Small intestine (tissue), 7 donors: ENCODE measurements around the gene MPST. TPM values are rescaled to one million over a fixed set of nuclear protein-coding genes. Genes with fewer than 3 reads are reported as not detected.

Experiments used
- DNase-seq, 2 donors: peaks; one replicate each; pipeline versions ENCODE4 v3.0.0 to v3.0.0-alpha.2; 2013
- FAIRE-seq: peaks from 2 replicates; lab custom pipeline; 2012; peaks lifted over from hg19 to GRCh38; lab: Jason Lieb, UNC
- H3K27ac ChIP-seq, 3 donors: one replicate each; pipeline ENCODE4 v1.5.1; 2013; ENCODE audit warnings: low read length in 2 of 3, mild to moderate bottlenecking in 2 of 3, control low read depth in 1 of 3, inconsistent platforms in 1 of 3, low read depth in 1 of 3, moderate library complexity in 1 of 3
- H3K27me3 ChIP-seq, 3 donors: one replicate each; pipeline ENCODE4 v1.6.1; 2013; ENCODE audit warnings: low read length in 3 of 3, inconsistent platforms in 1 of 3; ENCODE audit not compliant: control insufficient read depth in 3 of 3, insufficient read depth in 3 of 3
- H3K36me3 ChIP-seq, 3 donors: one replicate each; pipeline ENCODE4 v1.6.1; 2013; ENCODE audit warnings: low read length in 3 of 3, inconsistent platforms in 1 of 3, low read depth in 1 of 3, mild to moderate bottlenecking in 1 of 3, moderate library complexity in 1 of 3; ENCODE audit not compliant: control insufficient read depth in 3 of 3, insufficient read depth in 2 of 3
- H3K4me1 ChIP-seq, 3 donors: one replicate each; pipeline ENCODE4 v1.6.1; 2013; ENCODE audit warnings: low read length in 2 of 3, inconsistent platforms in 1 of 3, low read depth in 1 of 3, mild to moderate bottlenecking in 1 of 3, moderate library complexity in 1 of 3; ENCODE audit not compliant: control insufficient read depth in 3 of 3, insufficient read depth in 2 of 3
- H3K4me3 ChIP-seq, 3 donors: one replicate each; pipeline ENCODE4 v1.5.1; 2013; ENCODE audit warnings: low read length in 3 of 3, control low read depth in 1 of 3, inconsistent platforms in 1 of 3, low read depth in 1 of 3, mild to moderate bottlenecking in 1 of 3, moderate library complexity in 1 of 3
- H3K9me3 ChIP-seq, 2 donors: one replicate each; pipeline ENCODE4 v1.6.1; 2013; ENCODE audit warnings: low read depth in 1 of 2, low read length in 1 of 2; ENCODE audit not compliant: control insufficient read depth in 2 of 2, insufficient read depth in 1 of 2
- WGBS, 3 donors: extraction: QIAGEN DNeasy Blood & Tissue Kit; methylation state at CpG; one replicate each; pipeline ENCODE4 v1.1.7; 2013; 5-methylcytosine and 5-hydroxymethylcytosine counted together
- polyA plus RNA-seq, 4 donors: library from polyadenylated mRNA; stranded (reverse) in 3 of 4; unstranded in 1 of 4; fragments of 200-250 nt in 3 of 4; fragments of 120-200 nt in 1 of 4; gene quantifications; one replicate each; pipeline versions ENCODE4 v1.2.1 to v1.2.3, GENCODE V29; 2013
- donor health status: healthy with polysubstance abuse.
- donor health status: control.
- donor health status: control.
- donor health status: Bipolar disorder and iron deficiency.
- donor health status: healthy.

MPST gene
- polyA plus RNA-seq, 4 donors, result 192 to 549 (median 305) TPM

DNA sequence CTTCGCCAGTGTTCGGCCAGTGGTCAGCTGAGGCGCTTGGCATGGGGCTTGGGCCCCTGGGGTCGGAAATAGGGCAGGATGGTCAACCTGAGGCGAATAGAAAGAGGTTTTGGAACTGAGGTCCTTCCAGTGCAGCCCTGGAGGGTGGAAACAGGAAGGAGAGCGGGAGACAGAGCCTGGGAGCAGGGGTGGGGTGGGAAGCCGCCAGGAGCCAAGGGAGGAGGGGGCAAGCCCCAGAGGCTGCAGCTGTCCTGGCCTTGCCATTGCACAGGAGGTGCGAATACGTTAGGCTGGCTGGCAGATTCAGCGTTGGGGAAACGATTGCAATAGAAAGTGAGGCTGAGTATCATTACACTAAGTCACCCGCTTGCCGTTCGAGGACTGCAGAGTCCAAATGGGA lies 18.1 kb downstream of the MPST start:
- 64 to 79% (median 69%) methylated on average over 14 of the region's 14 CpGs for WGBS, 3 donors

GRCh38 chr22:37039466-37039865 lies 19.9 kb downstream of the MPST start:
- no peak overlapping the region for H3K27ac ChIP-seq
- no peaks in the 10 kb centered on the region for H3K36me3 ChIP-seq
- WGBS, 3 donors, result 88 to 96% (median 95%) methylated on average over 2 of the region's 2 CpGs
- no peak overlapping the region for H3K4me3 ChIP-seq
- H3K27me3 ChIP-seq, result peaks cover 0 to 5% (median 0%) of the 10 kb centered on the region in 3 donors
- H3K9me3 ChIP-seq, result no peaks in the 10 kb centered on the region
- peaks cover 0 to 54% (median 5%) of the 10 kb centered on the region in 3 donors for H3K4me1 ChIP-seq
- FAIRE-seq (no peak), DNase-seq (no peak)

More for the DNA sequence above, 18.1 kb downstream of the MPST start:
- peaks cover 0 to 5% (median 0%) of the 10 kb centered on the region in 3 donors for H3K27me3 ChIP-seq
- peaks cover 3 to 52% (median 5%) of the 10 kb centered on the region in 3 donors for H3K4me1 ChIP-seq
- H3K9me3 ChIP-seq, result no peaks in the 10 kb centered on the region
- DNase-seq, result no peak
- H3K4me3 ChIP-seq, result no peak overlapping the region
- no peak overlapping the region for H3K27ac ChIP-seq
- FAIRE-seq, result no peak
- peaks cover 0 to 4% (median 0%) of the 10 kb centered on the region in 3 donors for H3K36me3 ChIP-seq

GRCh38 chr22:37043209-37043827 lies 23.8 kb downstream of the MPST start:
- FAIRE-seq (no peak), DNase-seq (no peak)
- H3K27me3 ChIP-seq, result no peaks in the 10 kb centered on the region
- H3K4me1 ChIP-seq, result peaks cover 0 to 49% (median 5%) of the 10 kb centered on the region in 3 donors
- no peaks in the 10 kb centered on the region for H3K36me3 ChIP-seq
- WGBS, 3 donors, result 39 to 65% (median 40%) methylated on average over 7 of the region's 7 CpGs
- no peak overlapping the region for H3K4me3 ChIP-seq
- H3K9me3 ChIP-seq, result no peaks in the 10 kb centered on the region
- peak overlapping the region; percentile 87 to 93 (median 87) for H3K27ac ChIP-seq

DNA sequence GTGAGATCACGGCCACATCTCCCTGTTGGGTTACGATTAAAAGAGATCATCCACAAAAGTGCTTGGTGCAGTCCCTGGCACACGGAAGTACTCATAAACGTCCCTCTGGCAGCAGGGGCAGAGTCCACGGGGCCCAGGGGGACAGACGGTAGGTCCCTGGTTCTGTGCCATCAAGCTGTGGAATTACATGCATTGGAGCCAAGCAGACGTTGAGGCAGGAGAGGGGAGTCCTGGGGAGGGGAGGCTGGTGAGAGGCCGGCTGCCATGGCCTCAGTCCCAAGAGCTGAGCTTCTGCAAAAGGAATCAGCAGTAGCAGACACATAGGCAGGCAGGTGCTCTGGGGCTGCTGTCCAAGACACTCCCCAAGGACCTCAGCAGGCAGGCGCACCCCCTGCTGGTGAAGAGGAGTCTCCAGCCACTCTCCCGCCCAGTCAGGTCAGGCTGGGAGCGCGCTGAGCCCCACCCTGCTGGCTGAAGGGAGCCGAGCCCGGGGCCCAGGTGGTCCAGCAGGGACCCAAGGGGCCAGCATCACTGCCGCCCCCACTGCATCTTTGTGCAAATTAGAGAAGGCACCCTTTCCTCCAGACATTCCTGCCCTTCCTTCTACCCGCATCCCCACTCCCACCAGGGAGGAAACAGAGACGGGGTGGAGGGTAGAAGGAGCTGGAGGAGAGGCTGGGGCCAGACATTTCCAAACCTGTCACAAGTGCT lies 24.4 kb downstream of the MPST start:
- H3K4me3 ChIP-seq, result no peak overlapping the region

DNA sequence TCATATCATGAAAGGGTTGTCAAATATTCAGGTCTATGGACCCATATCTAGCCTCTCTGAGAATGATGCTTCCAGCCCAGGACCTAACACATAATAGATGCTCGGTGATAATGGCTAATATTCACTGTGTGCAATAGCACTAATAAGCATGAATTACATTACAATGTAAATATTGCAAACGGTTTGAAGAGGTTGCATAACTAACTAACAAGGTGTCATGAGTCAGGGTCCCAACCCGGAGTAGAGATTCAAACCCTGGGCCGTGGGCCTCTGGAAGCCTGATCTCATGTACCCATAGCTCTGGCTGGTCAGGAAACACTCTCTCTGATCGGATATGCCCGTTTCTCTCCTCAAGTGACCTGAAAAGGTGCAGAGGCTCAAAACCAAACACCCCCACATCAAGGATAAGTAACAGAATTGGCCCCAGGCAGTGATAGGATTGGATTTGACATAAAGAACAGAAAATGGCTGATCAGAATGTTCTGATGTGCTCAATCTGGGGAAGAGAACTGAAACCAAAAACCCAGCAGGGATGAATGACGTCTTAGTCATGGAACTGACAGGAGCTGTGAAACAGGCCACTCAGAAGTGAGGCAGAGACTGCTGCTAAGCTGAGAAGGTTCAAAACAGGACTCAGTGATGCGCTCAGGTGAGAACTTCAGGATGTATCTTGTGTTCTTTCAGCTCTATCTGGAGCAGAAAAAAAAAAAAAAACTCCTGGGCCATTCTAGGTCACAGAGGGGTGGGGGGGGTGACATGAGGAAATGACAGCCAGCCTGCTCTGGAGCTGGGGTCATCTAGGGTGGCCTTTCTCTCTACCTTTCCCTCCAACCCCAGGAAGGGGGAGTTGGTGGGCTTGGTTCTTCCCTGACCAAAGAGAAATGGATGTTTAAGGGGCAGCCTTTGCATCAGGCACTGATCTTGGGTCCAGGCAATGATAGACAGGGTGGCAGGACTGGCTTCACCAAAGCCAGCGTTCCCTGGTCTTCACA lies 25.4 kb downstream of the MPST start:
- Histone ChIP-seq H3K27me3 (no peaks in the 10 kb centered on the region), H3K4me1 (peaks cover 0 to 49% (median 5%) of the 10 kb centered on the region in 3 donors), H3K36me3 (no peaks in the 10 kb centered on the region), H3K4me3 (no peak overlapping the region), H3K27ac (peak overlapping the region in 2 of 3 donors; percentile 87 to 93), H3K9me3 (no peaks in the 10 kb centered on the region)
- no peak for DNase-seq
- FAIRE-seq, result no peak
- 37 to 62% (median 52%) methylated on average over 9 of the region's 9 CpGs for WGBS, 3 donors

More for the DNA sequence above, 24.4 kb downstream of the MPST start:
- no peak for FAIRE-seq
- peak overlapping the region; percentile 87 to 93 (median 87) for H3K27ac ChIP-seq
- peaks cover 0 to 49% (median 5%) of the 10 kb centered on the region in 3 donors for H3K4me1 ChIP-seq
- WGBS, 3 donors, result 10 to 35% (median 18%) methylated on average over 17 of the region's 17 CpGs
- no peaks in the 10 kb centered on the region for H3K9me3 ChIP-seq
- no peaks in the 10 kb centered on the region for H3K27me3 ChIP-seq
- H3K36me3 ChIP-seq, result no peaks in the 10 kb centered on the region
- DNase-seq, result peak; percentile 94 to 95

DNA sequence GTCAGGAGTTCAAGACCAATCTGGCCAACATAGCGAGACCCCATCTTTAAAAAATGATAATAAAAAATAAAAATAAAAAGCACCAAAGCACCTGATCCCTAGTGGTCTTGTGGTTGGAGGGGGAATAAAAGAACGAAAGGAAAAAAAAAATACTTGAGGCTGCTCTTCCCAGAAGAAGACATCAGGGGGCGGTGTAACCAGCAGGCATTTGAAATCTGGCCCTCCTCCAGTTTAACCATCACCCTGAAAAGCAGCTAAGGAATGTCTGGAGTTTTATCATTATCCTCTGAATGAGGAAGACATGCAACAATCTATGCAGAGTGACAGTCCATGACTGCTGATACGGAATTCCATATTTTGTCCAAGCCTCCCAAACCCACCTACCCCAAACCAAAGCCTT lies 26.4 kb downstream of the MPST start:
- no peak for FAIRE-seq
- no peak overlapping the region for H3K4me3 ChIP-seq
- 33 to 39% (median 36%) methylated on average over 4 of the region's 4 CpGs for whole genome bisulfite sequencing, 3 donors
- no peaks in the 10 kb centered on the region for H3K27me3 ChIP-seq
- H3K27ac ChIP-seq, result no peak overlapping the region
- no peaks in the 10 kb centered on the region for H3K9me3 ChIP-seq
- no peak for DNase-seq
- no peaks in the 10 kb centered on the region for H3K36me3 ChIP-seq
- H3K4me1 ChIP-seq, result peaks cover 0 to 43% (median 5%) of the 10 kb centered on the region in 3 donors

DNA sequence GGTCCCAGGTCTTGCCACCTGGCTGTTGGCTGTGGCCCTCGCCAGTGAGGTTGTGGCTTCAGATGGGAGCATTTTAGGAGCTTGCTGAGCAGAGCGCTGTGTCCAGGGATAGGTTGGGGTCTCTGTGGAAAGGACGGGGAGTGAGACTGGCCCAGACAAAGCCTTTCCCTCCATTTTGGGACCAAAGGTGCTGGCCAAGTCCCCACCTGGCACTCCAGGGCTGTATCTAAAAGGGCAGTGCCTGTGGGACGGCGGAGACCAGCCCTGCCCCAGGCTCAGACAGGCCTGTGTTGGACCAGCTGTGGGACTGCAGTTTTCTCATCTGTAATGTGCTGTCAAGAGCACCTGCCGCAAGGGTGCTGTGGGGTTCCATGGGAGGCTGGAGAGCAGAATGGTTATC lies 27.0 kb downstream of the MPST start:
- WGBS, 3 donors, result 89 to 90% (median 89%) methylated on average over 6 of the region's 6 CpGs
- Histone ChIP-seq H3K4me1 (peaks cover 0 to 40% (median 5%) of the 10 kb centered on the region in 3 donors), H3K36me3 (no peaks in the 10 kb centered on the region), H3K27me3 (no peaks in the 10 kb centered on the region), H3K27ac (no peak overlapping the region), H3K4me3 (no peak overlapping the region), H3K9me3 (no peaks in the 10 kb centered on the region)
- DNase-seq, result no peak
- no peak for FAIRE-seq

- Histone ChIP-seq H3K4me3 (no peak overlapping the region), H3K4me1 (peaks cover 0 to 36% (median 5%) of the 10 kb centered on the region in 3 donors), H3K27ac (no peak overlapping the region), H3K27me3 (no peaks in the 10 kb centered on the region), H3K36me3 (no peaks in the 10 kb centered on the region), H3K9me3 (no peaks in the 10 kb centered on the region)
- 83 to 85% (median 85%) methylated on average over 7 of the region's 7 CpGs for WGBS, 3 donors
- FAIRE-seq, result no peak
- DNase-seq, result no peak
Measured at GRCh38 chr22:37047006-37047405, 27.5 kb downstream of the MPST start.
